Neural progenitor cell (in vitro differentiated cells): ENCODE measurements around the gene RNF166. TPM values are rescaled to one million over a fixed set of nuclear protein-coding genes. Genes with fewer than 3 reads are reported as not detected.

ENCODE experiments used
- DNase-seq: peaks from one replicate; pipeline ENCODE4 v3.0.0-alpha.2; 2016; ENCODE audit warnings: low spot score
- H2AFZ ChIP-seq: fragments of 200-600 bp; sonication (generic); replicated peaks from 2 replicates; pipeline ENCODE4 v1.6.1; 2016; ENCODE audit warnings: antibody characterized with exemption
- H3F3A ChIP-seq: fragments of 200-600 bp; sonication (generic); 2 replicates; pipeline ENCODE4 v1.6.1; 2016; ENCODE audit warnings: antibody characterized with exemption, low read depth
- H3K27ac ChIP-seq: fragments of 200-600 bp; sonication (generic); 2 replicates; pipeline ENCODE4 v1.5.1; 2016; ENCODE audit warnings: mild to moderate bottlenecking
- H3K27me3 ChIP-seq: fragments of 200-600 bp; sonication (generic); 2 replicates; pipeline ENCODE4 v1.6.1; 2016; ENCODE audit warnings: mild to moderate bottlenecking, moderate library complexity
- H3K36me3 ChIP-seq: fragments of 200-600 bp; sonication (generic); 2 replicates; pipeline ENCODE4 v1.5.1; 2016
- H3K4me1 ChIP-seq: fragments of 200-600 bp; sonication (generic); 2 replicates; pipeline ENCODE4 v1.6.1; 2016; ENCODE audit warnings: mixed run types
- H3K4me2 ChIP-seq: fragments of 200-600 bp; sonication (generic); 2 replicates; pipeline ENCODE4 v1.6.1; 2016
- H3K4me3 ChIP-seq: fragments of 200-600 bp; sonication (generic); 2 replicates; pipeline ENCODE4 v1.5.1; 2016
- H3K79me2 ChIP-seq: fragments of 200-600 bp; sonication (generic); 2 replicates; pipeline ENCODE4 v1.6.1; 2016; ENCODE audit warnings: low read depth
- H3K9ac ChIP-seq: fragments of 200-600 bp; sonication (generic); 2 replicates; pipeline ENCODE4 v1.6.1; 2016
- H3K9me3 ChIP-seq: fragments of 200-600 bp; sonication (generic); 2 replicates; pipeline ENCODE4 v1.5.1; 2016; ENCODE audit warnings: low read depth
- H4K20me1 ChIP-seq: fragments of 200-600 bp; sonication (generic); 2 replicates; pipeline ENCODE4 v1.6.1; 2016; ENCODE audit warnings: low read depth
- H3K27ac Mint-ChIP-seq: 3 replicates; pipeline ENCODE4 v1.8.0; 2021; ENCODE audit warnings: mixed read lengths
- H3K27me3 Mint-ChIP-seq: 2 replicates; pipeline ENCODE4 v1.8.0; 2022; ENCODE audit warnings: low read depth, mild to moderate bottlenecking, inconsistent platforms, moderate library complexity, mixed read lengths; ENCODE audit not compliant: insufficient read depth
- H3K36me3 Mint-ChIP-seq: 3 replicates; pipeline ENCODE4 v1.8.0; 2021; ENCODE audit warnings: mixed read lengths
- H3K4me1 Mint-ChIP-seq: 3 replicates; pipeline ENCODE4 v1.8.0; 2021; ENCODE audit warnings: mixed read lengths
- H3K4me3 Mint-ChIP-seq: 3 replicates; pipeline ENCODE4 v1.8.0; 2021; ENCODE audit warnings: mild to moderate bottlenecking, moderate library complexity, mixed read lengths
- H3K9me3 Mint-ChIP-seq: 3 replicates; pipeline ENCODE4 v1.8.0; 2020; ENCODE audit warnings: mixed read lengths
- EZH2 ChIP-seq: fragments of 200-600 bp; sonication (generic); IDR thresholded peaks from 2 replicates; pipeline ENCODE4 v1.6.1; 2017; ENCODE audit warnings: antibody characterized with exemption, mild to moderate bottlenecking, moderate library complexity
- EZH2phosphoT487 ChIP-seq: fragments of 200-600 bp; sonication (generic); IDR thresholded peaks from 2 replicates; pipeline ENCODE4 v1.6.1; 2017; ENCODE audit warnings: antibody characterized with exemption
- total RNA-seq: library from RNA; depleted of rRNA; stranded (reverse); fragments of >200 nt; gene quantifications from 2 replicates; pipeline ENCODE4 v1.2.3, GENCODE V29; 2015; ENCODE audit warnings: low replicate concordance
- TF ChIP-seq, protein P1 (sequence below): fragments of 200-600 bp; sonication (generic); IDR thresholded peaks from 2 replicates; pipeline ENCODE4 v1.5.1; 2017; ENCODE audit warnings: antibody characterized with exemption, mild to moderate bottlenecking

RNF166 gene
- total RNA-seq, 1 donor from 2014 or later: 11.1 TPM

DNA sequence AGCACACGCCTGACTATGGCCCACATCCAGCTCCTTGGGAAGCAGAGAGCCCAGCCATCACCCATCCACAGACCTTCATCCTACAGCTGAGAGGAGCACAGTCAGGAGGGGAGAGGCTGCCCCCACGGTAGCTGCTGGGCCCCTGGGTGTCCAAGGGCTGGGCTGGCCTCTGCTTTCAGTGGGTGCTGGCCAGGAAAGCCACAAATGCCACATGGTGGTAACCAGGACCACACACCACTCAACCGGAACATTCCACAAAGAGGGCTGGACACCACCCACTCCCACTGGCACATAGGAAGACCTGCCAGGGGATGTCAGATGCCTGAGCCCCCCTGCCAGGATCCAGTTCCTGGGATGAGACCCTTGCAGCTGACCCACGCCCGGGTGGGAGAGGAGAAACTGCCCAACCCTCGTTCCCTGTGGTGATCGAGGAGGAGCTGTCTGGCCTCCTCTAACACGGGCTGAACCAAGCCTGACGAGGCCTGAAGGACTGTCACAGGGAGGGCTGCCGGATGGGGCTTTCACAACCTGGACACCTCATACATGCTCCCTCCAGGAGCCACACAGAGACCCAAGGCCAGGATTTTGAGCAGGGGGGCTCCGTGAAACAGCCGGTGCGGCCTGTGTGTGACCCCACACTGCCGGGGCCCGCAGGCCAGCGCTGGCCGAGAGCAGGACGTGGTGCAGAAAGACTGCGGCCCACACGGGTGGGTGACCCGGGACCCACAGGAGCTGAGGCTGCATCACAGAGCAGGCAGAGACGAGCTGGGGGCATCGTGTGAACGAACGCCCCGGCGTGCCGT is 48.1 kb upstream of the RNF166 start:
- no peaks in the 10 kb centered on the region for H3K36me3 Mint-ChIP-seq
- H3K27me3 Mint-ChIP-seq: no peaks in the 10 kb centered on the region
- peaks cover 12% of the 10 kb centered on the region for H3K4me1 Mint-ChIP-seq
- H3K9ac ChIP-seq: no peak overlapping the region
- no peaks in the 10 kb centered on the region for H3K9me3 ChIP-seq
- no peaks in the 10 kb centered on the region for H4K20me1 ChIP-seq
- H3K27me3 ChIP-seq: no peaks in the 10 kb centered on the region
- no peaks in the 10 kb centered on the region for H3K9me3 Mint-ChIP-seq
- H3K79me2 ChIP-seq: no peaks in the 10 kb centered on the region
- no peak for TF ChIP-seq EZH2
- TF ChIP-seq, protein P1, sequence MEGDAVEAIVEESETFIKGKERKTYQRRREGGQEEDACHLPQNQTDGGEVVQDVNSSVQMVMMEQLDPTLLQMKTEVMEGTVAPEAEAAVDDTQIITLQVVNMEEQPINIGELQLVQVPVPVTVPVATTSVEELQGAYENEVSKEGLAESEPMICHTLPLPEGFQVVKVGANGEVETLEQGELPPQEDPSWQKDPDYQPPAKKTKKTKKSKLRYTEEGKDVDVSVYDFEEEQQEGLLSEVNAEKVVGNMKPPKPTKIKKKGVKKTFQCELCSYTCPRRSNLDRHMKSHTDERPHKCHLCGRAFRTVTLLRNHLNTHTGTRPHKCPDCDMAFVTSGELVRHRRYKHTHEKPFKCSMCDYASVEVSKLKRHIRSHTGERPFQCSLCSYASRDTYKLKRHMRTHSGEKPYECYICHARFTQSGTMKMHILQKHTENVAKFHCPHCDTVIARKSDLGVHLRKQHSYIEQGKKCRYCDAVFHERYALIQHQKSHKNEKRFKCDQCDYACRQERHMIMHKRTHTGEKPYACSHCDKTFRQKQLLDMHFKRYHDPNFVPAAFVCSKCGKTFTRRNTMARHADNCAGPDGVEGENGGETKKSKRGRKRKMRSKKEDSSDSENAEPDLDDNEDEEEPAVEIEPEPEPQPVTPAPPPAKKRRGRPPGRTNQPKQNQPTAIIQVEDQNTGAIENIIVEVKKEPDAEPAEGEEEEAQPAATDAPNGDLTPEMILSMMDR: no peak
- TF ChIP-seq EZH2phosphoT487: no peak
- no peak overlapping the region for H3K4me3 Mint-ChIP-seq
- peaks cover 12% of the 10 kb centered on the region for H3F3A ChIP-seq
- no peak overlapping the region for H2AFZ ChIP-seq
- H3K4me3 ChIP-seq: no peak overlapping the region
- no peak overlapping the region for H3K4me2 ChIP-seq
- no peak for DNase-seq
- peaks cover 2% of the 10 kb centered on the region for H3K4me1 ChIP-seq
- H3K27ac ChIP-seq: no peak overlapping the region
- no peaks in the 10 kb centered on the region for H3K36me3 ChIP-seq
- H3K27ac Mint-ChIP-seq: no peak overlapping the region

DNA sequence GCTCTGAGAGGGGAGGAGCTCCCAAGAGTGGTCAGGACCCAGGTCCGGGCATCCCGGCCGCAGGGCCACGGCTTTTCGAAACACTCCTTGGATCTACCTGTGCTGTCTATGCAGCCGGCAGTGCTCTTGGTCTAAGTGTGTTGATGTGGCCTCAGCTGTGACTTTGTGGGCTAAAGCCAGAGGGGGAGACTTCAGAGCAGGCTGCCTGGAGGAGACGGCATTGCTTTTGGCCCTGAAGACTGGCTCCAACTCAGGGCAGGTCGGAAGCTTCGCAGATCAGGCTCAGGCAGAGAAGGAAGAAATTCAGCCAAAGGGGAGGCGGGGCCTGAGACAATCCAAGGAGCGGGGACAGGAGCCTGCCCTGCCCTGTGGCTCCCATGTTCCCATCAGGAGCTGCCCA is 47.4 kb upstream of the RNF166 start:
- Histone ChIP-seq H3K27ac (no peak overlapping the region), H3K4me2 (no peak overlapping the region), H3K27me3 (no peaks in the 10 kb centered on the region), H3K36me3 (no peaks in the 10 kb centered on the region), H3K9me3 (no peaks in the 10 kb centered on the region), H3K4me1 (no peaks in the 10 kb centered on the region), H3K4me3 (no peak overlapping the region), H3F3A (peaks cover 5% of the 10 kb centered on the region), H4K20me1 (no peaks in the 10 kb centered on the region), H3K79me2 (no peaks in the 10 kb centered on the region), H2AFZ (no peak overlapping the region), H3K9ac (no peak overlapping the region)
- no peak for DNase-seq
- Mint-ChIP-seq H3K4me1 (peaks cover 10% of the 10 kb centered on the region), H3K9me3 (no peaks in the 10 kb centered on the region), H3K4me3 (peak overlapping the region; percentile 31), H3K27ac (peak overlapping the region; percentile 59), H3K27me3 (no peaks in the 10 kb centered on the region), H3K36me3 (no peaks in the 10 kb centered on the region)
- TF ChIP-seq EZH2phosphoT487: no peak
- TF ChIP-seq EZH2: no peak
- TF ChIP-seq, protein P1: no peak

DNA sequence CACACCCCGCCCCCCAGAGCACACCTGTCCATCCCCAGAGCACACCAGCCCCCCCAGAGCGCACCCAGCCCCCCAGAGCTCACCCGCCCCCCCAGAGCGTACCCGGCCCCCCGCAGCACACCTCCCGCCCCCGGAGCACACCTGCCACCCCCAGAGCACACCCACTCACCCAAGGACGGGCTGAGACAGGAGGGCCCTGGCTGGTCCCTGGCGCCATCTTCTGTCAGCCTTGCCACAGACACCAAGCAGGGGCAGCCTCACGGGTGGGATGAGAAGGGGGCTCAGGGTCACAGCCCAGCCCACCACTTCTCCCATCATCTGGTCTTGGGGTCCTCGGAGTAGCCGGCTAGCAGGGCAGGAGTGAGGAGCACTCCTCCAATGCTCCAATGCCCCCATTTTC is 47.0 kb upstream of the RNF166 start:
- H3K27ac Mint-ChIP-seq: no peak overlapping the region
- H3K27me3 Mint-ChIP-seq: no peaks in the 10 kb centered on the region
- no peaks in the 10 kb centered on the region for H3K9me3 Mint-ChIP-seq
- H3K27me3 ChIP-seq: no peaks in the 10 kb centered on the region
- H2AFZ ChIP-seq: no peak overlapping the region
- no peak overlapping the region for H3K4me3 Mint-ChIP-seq
- no peaks in the 10 kb centered on the region for H4K20me1 ChIP-seq
- H3K4me2 ChIP-seq: no peak overlapping the region
- no peak overlapping the region for H3K27ac ChIP-seq
- H3F3A ChIP-seq: peaks cover 5% of the 10 kb centered on the region
- DNase-seq: no peak
- no peaks in the 10 kb centered on the region for H3K79me2 ChIP-seq
- H3K4me1 ChIP-seq: no peaks in the 10 kb centered on the region
- peaks cover 10% of the 10 kb centered on the region for H3K4me1 Mint-ChIP-seq
- no peak overlapping the region for H3K4me3 ChIP-seq
- H3K36me3 Mint-ChIP-seq: no peaks in the 10 kb centered on the region
- TF ChIP-seq EZH2phosphoT487: no peak
- TF ChIP-seq, protein P1: no peak
- no peak for TF ChIP-seq EZH2
- no peaks in the 10 kb centered on the region for H3K36me3 ChIP-seq
- no peaks in the 10 kb centered on the region for H3K9me3 ChIP-seq
- H3K9ac ChIP-seq: no peak overlapping the region
